HG02759 (cell line): Measurements from ENCODE around the gene ARHGAP6.
"Not testable (repeated sequence)": the region's sequence is repeated elsewhere in the genome, so short reads cannot be mapped to it uniquely, and the experiment has no call there.

Experiments used
- ATAC-seq: cut with Tn5 transposase; IDR thresholded peaks from one replicate; pipeline ENCODE4 v1.9.1; 2021; ENCODE audit warnings: mild to moderate bottlenecking, moderate library complexity; ENCODE audit not compliant: unreplicated experiment

ARHGAP6 gene

DNA sequence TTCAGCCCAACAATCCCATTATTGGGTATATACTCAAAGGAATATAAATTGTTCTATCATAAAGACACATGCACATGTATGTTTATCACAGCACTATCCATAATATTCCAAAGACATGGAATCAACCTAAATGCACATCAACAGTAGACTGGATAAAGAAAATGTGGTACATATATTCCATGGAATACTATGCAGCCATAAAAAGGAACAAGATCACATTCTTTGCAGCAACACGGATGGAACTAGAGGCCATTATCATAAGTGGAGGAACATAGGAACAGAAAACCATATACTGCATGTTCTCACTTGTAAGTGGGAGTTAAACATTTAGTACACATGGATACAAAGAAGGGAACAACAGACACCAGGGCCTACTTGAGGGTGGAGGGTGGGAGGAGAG, 301.9 kb downstream of the ARHGAP6 start:
- not testable (repeated sequence) for ATAC-seq

- peak; percentile 95 for ATAC-seq
Measured at GRCh38 chrX:11363069-11363594, 302.6 kb downstream of the ARHGAP6 start.

- ATAC-seq = not testable (repeated sequence)
Measured at GRCh38 chrX:11361666-11362065, 304.1 kb downstream of the ARHGAP6 start.

- ATAC-seq = not testable (repeated sequence)
Measured at GRCh38 chrX:11355944-11356343, 309.8 kb downstream of the ARHGAP6 start.

DNA sequence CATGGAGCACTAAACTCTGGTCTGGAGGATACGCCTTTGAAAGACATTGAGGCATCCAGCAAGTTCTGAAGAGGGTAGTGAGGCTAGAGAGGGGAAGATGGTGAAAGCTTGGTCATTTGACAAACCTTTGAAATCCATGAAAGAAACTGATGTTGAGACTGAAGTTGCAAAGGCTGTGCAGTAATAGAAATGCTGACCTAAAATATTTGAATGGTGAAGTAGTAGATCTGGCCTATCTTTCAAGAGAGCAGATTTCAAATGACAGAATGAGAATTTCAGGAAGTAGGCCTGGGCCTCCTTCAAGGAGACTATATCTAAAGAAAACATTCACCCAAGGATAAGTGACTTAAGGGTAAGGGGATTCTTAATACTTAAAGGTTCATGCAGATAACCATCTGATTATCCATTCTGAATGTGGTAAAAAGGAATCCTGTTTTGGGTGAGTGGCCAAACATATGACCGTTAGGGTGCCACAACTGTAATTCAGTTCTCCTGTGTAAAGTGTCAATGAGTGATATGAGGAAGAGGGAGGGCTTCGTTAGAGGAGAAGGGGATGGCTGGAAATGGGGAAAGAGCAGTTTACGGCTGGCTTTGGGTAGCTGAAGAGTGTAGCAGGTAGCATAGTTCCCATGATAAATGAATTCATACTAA, 310.3 kb downstream of the ARHGAP6 start:
- no peak for ATAC-seq

GRCh38 chrX:11352296-11352741, 313.4 kb downstream of the ARHGAP6 start:
- no peak for ATAC-seq

DNA sequence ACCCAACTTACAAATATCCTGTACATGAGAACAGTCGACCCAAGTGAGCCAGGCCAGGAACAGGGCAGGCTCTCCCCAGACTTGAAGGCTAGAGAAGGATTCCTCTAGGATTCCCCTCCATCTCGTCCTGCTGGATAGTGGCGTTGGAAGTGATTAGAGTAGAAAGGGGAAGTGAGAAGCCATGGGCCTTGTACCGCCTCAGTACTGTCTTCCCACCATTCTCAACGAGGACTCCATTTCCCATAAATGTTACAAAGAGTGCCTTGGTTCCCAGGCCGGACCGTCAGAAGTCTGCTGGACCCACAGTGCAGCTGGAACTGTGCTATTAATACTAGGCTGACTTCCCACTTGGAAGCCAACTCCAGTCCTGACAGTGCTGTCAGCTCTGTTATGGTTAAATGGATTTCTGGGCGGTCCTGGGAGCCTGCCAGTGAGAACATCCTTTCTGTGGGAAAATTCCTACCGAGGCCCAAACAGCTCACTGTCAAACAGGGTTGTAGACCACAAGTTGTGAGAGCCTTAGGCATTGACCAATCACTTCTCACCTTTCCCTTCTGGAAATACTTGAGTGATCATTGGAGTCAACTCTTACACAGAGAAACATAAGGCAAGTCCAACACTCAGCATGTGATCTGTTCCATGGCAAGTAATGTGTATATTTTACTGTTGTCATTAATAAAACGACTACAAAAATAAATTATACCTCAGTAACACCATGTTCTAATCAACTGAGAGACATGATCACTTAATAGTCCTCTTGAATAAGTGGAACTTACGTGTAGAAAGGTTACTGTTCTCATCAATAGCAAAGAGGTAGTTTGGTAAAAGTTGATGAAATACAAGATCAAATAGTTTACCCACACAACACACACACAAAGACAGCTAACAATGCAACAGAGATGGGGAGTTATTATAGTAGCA, 314.1 kb downstream of the ARHGAP6 start:
- ATAC-seq = no peak

DNA sequence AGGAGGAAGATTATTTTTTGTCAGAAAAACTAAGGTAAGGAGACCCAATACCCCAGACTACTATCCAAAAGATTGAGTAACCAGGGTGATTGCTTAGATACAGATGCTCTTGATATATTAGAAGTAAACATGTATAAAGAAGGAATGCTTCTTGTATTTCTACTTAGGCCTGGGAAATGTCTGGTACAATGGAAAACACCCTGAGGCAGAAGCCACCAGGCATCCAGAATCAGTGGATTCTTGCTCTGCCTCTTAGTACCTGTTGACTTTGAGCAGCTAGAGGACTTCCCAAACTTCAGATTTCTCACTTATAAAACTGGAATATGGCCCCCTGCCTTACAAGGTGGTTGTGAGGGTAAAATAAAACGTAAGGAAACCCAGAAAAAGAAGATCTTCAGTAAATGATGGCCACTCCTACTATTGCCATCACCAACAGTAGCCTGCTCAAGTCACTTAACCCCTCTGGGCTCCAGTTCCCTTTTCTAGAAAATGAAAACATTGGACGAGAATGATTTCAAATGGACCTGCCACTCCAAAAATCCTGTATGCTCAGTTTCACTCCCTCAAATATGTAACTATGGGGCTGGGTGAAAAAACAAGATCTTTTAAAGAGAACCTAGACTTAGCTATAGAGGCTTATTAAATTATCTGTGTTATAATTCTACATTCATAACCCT, 315.9 kb downstream of the ARHGAP6 start:
- no peak for ATAC-seq

DNA sequence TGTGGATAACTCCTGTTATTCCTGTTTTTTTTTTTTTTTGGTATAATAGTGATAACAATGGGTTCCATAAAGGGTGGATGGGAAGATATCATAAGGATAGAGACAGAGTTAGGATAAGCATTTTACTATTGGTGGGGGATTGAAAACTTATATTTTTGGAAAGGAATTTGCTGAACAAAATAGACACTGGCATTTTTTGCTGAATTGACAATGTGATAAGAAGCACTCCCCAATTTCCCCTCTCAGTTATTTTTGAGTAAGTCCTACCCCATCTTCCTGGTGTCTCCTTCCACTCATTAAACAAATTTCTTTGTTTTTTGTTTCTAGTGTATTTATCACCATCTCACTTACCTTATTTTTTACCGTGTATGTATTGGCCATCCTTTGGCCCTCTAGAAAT, 316.7 kb downstream of the ARHGAP6 start:
- ATAC-seq = no peak

GRCh38 chrX:11347300-11347699, 318.4 kb downstream of the ARHGAP6 start:
- ATAC-seq = no peak

DNA sequence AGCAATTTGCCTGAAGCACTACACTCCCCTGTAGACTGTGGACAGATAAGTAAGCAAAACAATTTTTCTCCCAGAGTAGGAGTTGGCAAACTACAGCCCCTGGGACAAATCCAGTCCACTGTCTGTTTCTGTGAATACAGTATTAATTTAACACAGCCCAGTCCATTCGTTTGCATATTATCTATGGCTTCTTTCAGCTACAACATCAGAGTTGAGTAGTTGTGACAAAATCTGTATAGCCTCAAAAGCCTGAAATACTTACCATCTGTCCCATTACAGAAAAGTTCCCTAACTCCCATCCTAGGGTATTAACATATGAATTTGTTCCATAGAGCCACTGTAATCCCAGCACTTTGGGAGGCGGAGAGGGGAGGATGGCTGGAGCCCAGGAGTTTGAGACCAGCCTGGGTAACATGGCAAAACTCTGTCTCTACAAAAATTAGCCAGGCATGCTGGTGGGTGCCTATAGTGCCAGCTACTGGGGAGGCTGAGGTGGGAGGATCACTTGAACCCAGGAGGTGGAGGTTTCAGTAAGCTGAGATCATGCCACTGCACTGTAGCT, 319.5 kb downstream of the ARHGAP6 start:
- ATAC-seq = no peak

DNA sequence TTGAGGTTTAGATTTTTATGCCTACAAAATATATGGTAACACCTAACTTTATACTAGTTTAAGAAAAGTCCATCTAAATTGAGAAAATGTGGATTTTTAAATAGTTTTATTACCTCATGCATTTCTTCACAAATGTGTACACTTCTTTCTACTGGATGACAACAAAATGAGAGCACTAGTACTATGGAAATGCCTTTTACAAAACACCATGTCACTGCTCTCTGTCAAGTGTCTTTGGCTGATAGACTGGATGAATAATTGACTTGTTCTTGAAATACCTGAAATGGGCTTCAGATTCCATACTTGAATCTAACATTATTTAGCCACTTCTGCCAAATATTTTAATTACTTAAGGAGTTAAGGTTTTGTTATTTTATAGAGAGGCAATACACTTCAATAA, 323.0 kb downstream of the ARHGAP6 start:
- ATAC-seq = no peak

DNA sequence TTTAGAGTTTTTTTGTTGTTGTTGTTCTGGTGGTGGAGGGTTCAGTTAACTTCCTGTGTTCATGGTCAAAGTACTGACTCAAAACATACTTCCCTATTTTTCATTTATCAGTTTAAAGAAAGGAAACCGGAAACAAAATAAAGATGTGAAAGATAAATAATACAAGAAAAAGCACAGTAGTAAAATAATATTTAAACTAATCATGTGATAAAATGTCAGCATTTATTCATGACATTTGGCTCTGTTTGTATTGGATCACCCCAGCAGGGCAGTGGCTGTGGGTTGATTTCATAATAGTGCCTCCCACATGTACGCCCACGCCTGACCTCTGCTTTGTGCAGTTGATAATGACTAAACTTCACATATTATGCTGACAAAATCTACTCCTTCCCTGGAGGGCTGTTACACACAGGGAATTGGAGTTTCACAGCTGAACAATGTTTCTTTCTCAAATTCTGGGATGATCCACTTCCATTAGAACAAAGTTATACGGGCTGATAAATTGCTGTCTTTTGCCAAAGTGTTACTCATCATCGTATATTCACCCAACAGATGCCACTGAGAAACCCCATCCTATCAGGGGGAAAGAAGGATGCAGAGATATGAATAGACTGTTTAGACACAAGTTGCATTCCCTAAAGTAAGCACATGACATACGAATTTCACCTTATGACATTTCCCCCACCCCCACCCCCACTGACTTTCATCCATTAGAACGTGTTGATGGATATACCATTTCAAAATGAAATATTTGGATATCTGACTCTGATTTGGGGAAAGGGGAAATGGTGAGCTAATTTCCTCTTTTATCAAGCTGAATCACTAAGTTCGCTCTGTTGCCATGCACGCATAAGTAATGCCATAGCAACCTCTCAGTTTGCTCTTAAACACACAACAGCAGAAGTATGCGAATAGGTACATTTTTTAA, 324.2 kb downstream of the ARHGAP6 start:
- peak; percentile 84 for ATAC-seq

- no peak for ATAC-seq
Measured at GRCh38 chrX:11337292-11338009, 328.3 kb downstream of the ARHGAP6 start.

GRCh38 chrX:11336201-11336600, 329.5 kb downstream of the ARHGAP6 start:
- no peak for ATAC-seq

DNA sequence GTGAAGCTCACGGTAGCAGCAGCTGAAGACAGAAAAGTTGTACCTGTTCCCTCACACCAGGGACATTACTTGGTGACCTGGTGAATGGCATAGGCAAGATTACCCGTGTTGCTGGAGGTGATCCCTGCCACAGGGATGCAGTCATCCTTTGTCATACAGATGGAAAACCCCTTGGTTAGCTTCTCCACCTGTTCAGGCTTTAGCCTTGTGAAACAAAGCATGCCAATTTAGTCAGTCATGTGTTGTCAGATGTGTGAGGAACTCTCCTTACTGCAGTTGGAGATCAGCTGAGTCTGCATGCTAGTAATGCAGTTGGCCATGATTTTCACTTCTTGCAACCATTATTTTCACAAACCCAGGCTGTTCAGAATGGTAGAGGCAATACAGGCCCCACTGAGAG, 331.6 kb downstream of the ARHGAP6 start:
- no peak for ATAC-seq

- no peak for ATAC-seq
Measured at GRCh38 chrX:11331788-11332187, 333.9 kb downstream of the ARHGAP6 start.

- no peak for ATAC-seq
Measured at GRCh38 chrX:11329021-11329420, 336.7 kb downstream of the ARHGAP6 start.

GRCh38 chrX:11328134-11328533, 337.6 kb downstream of the ARHGAP6 start:
- ATAC-seq = no peak
